ENCODE data around the gene BSCL2.

DNA sequence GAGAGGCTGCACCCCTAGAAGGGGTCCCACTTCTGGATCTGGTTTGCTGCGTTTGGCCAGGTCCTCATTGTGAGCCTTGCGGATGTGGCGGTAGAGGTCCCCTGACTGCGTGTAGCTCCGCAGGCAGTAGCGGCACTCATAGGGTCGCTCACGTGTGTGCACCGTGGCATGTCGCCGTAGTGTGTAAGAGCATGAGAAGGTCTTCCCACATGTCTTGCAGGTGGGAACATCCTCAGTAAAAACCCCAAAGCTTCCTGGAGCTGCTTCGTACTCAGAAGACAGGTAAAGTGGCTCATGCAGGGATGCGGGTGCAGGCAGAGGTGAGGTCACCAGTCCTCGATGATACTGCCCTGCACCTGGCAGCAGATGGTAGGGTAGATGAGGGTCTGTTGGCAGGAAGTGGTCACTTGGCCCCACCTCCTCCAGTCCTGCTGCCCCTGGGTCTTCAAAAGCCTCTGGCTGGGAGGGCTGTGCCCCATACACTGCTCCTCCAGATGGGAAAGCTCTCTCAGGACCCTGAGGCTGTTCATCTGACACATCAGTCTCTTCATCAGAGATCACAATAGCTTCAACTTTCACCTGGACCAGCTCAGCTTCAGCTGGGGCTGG lies 45.1 kb upstream of the BSCL2 start:
- TF ChIP-seq, protein P1, sequence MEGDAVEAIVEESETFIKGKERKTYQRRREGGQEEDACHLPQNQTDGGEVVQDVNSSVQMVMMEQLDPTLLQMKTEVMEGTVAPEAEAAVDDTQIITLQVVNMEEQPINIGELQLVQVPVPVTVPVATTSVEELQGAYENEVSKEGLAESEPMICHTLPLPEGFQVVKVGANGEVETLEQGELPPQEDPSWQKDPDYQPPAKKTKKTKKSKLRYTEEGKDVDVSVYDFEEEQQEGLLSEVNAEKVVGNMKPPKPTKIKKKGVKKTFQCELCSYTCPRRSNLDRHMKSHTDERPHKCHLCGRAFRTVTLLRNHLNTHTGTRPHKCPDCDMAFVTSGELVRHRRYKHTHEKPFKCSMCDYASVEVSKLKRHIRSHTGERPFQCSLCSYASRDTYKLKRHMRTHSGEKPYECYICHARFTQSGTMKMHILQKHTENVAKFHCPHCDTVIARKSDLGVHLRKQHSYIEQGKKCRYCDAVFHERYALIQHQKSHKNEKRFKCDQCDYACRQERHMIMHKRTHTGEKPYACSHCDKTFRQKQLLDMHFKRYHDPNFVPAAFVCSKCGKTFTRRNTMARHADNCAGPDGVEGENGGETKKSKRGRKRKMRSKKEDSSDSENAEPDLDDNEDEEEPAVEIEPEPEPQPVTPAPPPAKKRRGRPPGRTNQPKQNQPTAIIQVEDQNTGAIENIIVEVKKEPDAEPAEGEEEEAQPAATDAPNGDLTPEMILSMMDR (IDR thresholded peaks at IDR 0.05) = no peak
- no peak for TF ChIP-seq POLR2AphosphoS5 (IDR thresholded peaks at IDR 0.05)

All from prostate gland (tissue), 2 donors.